ENCODE results near the gene PADI6. TPM values are rescaled to one million over a fixed set of nuclear protein-coding genes. Genes with fewer than 3 reads are reported as not detected.
A peak's percentile ranks its signal among the peaks of the same experiment; 100 is the strongest.

PADI6 gene
- total and polyA plus RNA-seq, 9 of the 15 experiments (the other 6 are each of a cell fraction or from before 2014, with no cell fraction given), result not detected

DNA sequence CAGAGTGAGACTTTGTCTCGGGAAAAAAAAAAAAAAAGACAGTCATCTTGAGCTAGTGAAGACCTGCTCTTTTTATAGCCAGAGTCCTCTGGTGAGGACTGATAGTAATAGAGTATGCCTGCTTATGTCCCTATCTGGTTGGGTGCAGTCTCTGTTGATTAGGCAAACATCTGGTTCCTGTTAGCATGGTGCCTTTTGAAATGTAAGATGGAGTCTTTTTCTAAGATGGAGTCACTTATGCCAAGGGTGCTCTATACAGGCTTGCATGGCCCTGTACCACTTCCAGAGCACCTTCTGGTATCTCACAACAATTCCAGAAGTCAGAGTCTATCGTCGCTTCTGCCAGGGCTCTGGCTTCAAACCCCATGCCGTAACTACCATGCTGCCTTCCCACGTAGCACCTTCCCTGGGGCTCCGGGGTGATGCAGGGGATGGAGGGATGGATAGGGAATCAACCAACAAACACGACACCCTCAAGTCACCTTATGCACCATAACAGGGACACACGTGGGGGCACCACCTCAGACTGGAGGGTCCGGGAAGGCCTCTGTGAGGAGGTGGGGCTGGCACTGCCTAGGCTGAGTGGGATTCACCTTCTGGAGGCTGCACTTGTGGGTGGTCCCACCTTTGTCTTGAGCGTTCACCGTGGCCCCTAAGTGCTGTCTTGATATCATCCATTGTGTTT, 11.6 kb upstream of the PADI6 start (continued):
- TF ChIP-seq, protein P1, sequence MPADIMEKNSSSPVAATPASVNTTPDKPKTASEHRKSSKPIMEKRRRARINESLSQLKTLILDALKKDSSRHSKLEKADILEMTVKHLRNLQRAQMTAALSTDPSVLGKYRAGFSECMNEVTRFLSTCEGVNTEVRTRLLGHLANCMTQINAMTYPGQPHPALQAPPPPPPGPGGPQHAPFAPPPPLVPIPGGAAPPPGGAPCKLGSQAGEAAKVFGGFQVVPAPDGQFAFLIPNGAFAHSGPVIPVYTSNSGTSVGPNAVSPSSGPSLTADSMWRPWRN (IDR thresholded peaks at IDR 0.05; ENCODE audit: low read depth), result no peak
- TF ChIP-seq DPF2 (IDR thresholded peaks at IDR 0.05) (peak; percentile 91), ZFX (CRISPR knock-in tag; IDR thresholded peaks at IDR 0.05) (no peak; the same call in 1 of the 2 replicates), HMG20A (CRISPR knock-in tag; conservative IDR thresholded peaks at IDR 0.05) (peak; percentile 91), HLTF (IDR thresholded peaks at IDR 0.05) (no peak), ZNF655 (CRISPR knock-in tag; IDR thresholded peaks at IDR 0.05) (no peak), ZBED1 (IDR thresholded peaks at IDR 0.05) (no peak), MITF (IDR thresholded peaks at IDR 0.05) (no peak), DNMT1 (IDR thresholded peaks at IDR 0.05) (no peak), POLR3A (IDR thresholded peaks at IDR 0.05; ENCODE audit: borderline replicate concordance, extremely low read depth, insufficient read depth, insufficient read length) (peak; percentile 7), ZNF280A (IDR thresholded peaks at IDR 0.05; ENCODE audit: low read depth, partially characterized antibody) (no peak), ZNF431 (CRISPR knock-in tag; IDR thresholded peaks at IDR 0.05) (no peak), ZNF507 (tag; conservative IDR thresholded peaks at IDR 0.05) (peak; percentile 90), TCFL5 (CRISPR knock-in tag; conservative IDR thresholded peaks at IDR 0.05) (peak; percentile 95), ILK (tag; IDR thresholded peaks at IDR 0.05; ENCODE audit: borderline replicate concordance, low read depth) (peak; percentile 95), E2F5 (CRISPR knock-in tag; IDR thresholded peaks at IDR 0.05) (no peak), CTBP1 (IDR thresholded peaks at IDR 0.05; ENCODE audit: borderline replicate concordance) (no peak), NFE2L1 (tag; IDR thresholded peaks at IDR 0.05; ENCODE audit: borderline replicate concordance, low read depth) (peak; percentile 89)
- TF ChIP-seq, protein P2, sequence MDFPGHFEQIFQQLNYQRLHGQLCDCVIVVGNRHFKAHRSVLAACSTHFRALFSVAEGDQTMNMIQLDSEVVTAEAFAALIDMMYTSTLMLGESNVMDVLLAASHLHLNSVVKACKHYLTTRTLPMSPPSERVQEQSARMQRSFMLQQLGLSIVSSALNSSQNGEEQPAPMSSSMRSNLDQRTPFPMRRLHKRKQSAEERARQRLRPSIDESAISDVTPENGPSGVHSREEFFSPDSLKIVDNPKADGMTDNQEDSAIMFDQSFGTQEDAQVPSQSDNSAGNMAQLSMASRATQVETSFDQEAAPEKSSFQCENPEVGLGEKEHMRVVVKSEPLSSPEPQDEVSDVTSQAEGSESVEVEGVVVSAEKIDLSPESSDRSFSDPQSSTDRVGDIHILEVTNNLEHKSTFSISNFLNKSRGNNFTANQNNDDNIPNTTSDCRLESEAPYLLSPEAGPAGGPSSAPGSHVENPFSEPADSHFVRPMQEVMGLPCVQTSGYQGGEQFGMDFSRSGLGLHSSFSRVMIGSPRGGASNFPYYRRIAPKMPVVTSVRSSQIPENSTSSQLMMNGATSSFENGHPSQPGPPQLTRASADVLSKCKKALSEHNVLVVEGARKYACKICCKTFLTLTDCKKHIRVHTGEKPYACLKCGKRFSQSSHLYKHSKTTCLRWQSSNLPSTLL (IDR thresholded peaks at IDR 0.05), result no peak
- TF ChIP-seq, protein P3, sequence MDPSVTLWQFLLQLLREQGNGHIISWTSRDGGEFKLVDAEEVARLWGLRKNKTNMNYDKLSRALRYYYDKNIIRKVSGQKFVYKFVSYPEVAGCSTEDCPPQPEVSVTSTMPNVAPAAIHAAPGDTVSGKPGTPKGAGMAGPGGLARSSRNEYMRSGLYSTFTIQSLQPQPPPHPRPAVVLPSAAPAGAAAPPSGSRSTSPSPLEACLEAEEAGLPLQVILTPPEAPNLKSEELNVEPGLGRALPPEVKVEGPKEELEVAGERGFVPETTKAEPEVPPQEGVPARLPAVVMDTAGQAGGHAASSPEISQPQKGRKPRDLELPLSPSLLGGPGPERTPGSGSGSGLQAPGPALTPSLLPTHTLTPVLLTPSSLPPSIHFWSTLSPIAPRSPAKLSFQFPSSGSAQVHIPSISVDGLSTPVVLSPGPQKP (CRISPR knock-in tag; IDR thresholded peaks at IDR 0.05), result no peak
